ENCODE results near the gene FOXL2.

The FOXL2 gene

DNA sequence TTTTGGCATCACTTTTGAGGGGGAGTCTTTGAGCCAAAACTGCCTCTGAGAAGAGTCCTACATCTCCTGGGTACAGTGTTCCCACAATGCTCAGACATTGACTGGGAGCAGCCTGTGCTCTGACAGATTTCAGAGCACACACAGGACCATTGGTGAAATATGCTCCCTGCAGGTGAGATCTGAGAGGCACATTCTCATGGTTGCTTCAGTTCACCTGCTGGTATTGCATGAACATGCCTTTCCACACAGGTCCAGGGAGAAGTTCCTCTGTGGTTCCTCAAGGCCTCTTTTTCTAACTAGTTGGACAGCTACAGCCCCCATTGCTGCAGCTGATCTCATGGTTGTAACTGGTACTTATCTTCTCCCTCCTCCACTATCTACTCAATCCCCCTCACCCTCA, 37.0 kb downstream of the FOXL2 start:
- H3K27ac Mint-ChIP-seq: no peak overlapping the region
- peaks cover 1% of the 10 kb centered on the region for H3K4me1 Mint-ChIP-seq
- CTCF ChIA-PET: interaction anchor here (1.1 kb wide), 1 partner anchor 13 kb away, joined by 3 read pairs; no protein-coding TSS in a partner anchor
- H3K27me3 Mint-ChIP-seq: peaks cover 21% of the 10 kb centered on the region
- no peak overlapping the region for H3K4me3 Mint-ChIP-seq
- DNase-seq: no peak
- H3K36me3 Mint-ChIP-seq: no peaks in the 10 kb centered on the region
- H3K9me3 Mint-ChIP-seq: no peaks in the 10 kb centered on the region

GRCh38 chr3:138908846-138909245, 38.1 kb downstream of the FOXL2 start:
- no peak overlapping the region for H3K4me3 Mint-ChIP-seq
- no peaks in the 10 kb centered on the region for H3K9me3 Mint-ChIP-seq
- H3K36me3 Mint-ChIP-seq: no peaks in the 10 kb centered on the region
- H3K27me3 Mint-ChIP-seq: peaks cover 12% of the 10 kb centered on the region
- H3K4me1 Mint-ChIP-seq: no peaks in the 10 kb centered on the region
- CTCF ChIA-PET: no interaction called here
- no peak overlapping the region for H3K27ac Mint-ChIP-seq
- DNase-seq: no peak

DNA sequence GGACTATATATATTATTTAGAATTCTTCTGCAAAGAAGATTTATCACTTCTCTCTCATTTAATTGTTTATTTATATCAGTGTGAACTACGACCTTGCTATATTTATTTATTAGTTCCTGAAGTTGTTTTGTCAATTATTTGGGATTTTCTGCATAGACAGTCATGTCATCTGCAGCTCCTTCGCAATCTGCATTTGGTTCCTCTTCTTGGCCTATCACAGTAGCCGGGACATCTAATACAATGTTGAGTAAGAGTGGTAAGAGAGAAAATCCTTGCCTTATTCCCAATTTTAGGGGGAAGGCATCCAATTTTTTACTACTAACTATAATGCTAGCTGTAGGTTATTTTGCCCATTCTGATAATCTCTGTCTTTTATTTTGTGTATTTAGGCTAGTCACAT, 39.4 kb downstream of the FOXL2 start:
- Mint-ChIP-seq H3K27ac (no peak overlapping the region), H3K36me3 (no peaks in the 10 kb centered on the region), H3K9me3 (no peaks in the 10 kb centered on the region), H3K4me1 (no peaks in the 10 kb centered on the region), H3K4me3 (no peak overlapping the region), H3K27me3 (peaks cover 7% of the 10 kb centered on the region)
- CTCF ChIA-PET: interaction anchor here (1.9 kb wide), 1 partner anchor 16 kb away, joined by 6 read pairs; no protein-coding TSS in a partner anchor
- no peak for DNase-seq

- H3K4me3 Mint-ChIP-seq: no peak overlapping the region
- H3K9me3 Mint-ChIP-seq: no peaks in the 10 kb centered on the region
- CTCF ChIA-PET: interaction anchor here (1.4 kb wide), 1 partner anchor 14 kb away, joined by 3 read pairs; no protein-coding TSS in a partner anchor
- no peak overlapping the region for H3K27ac Mint-ChIP-seq
- H3K36me3 Mint-ChIP-seq: no peaks in the 10 kb centered on the region
- peaks cover 6% of the 10 kb centered on the region for H3K27me3 Mint-ChIP-seq
- DNase-seq: no peak
- H3K4me1 Mint-ChIP-seq: no peaks in the 10 kb centered on the region
These were observed 44.8 kb downstream of the FOXL2 start for GRCh38 chr3:138902171-138902570.

DNA sequence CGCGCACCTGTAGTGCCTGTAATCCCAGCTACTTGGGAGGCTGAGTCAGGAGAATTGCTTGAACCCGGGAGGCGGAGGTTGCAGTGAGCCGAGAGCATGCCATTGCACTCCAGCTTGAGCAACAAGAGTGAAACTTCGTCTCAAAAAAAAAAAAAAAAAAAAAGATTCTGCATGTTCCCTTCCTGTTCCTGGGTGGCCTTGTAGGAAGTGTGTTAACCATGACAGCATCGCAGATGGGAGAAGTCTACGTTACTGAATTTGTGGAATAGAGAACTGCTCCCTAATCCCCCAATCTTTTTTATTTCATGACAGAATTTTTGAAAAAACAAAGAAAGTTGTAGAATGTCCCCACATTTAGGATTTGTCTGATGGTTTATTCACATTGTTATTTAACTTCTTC, 45.4 kb downstream of the FOXL2 start:
- Mint-ChIP-seq H3K27ac (no peak overlapping the region), H3K36me3 (no peaks in the 10 kb centered on the region), H3K27me3 (peaks cover 6% of the 10 kb centered on the region), H3K4me3 (no peak overlapping the region), H3K9me3 (no peaks in the 10 kb centered on the region), H3K4me1 (no peaks in the 10 kb centered on the region)
- CTCF ChIA-PET: interaction anchor here (4.9 kb wide), 1 partner anchor 14 kb away, joined by 26 read pairs; no protein-coding TSS in a partner anchor
- DNase-seq: no peak

DNA sequence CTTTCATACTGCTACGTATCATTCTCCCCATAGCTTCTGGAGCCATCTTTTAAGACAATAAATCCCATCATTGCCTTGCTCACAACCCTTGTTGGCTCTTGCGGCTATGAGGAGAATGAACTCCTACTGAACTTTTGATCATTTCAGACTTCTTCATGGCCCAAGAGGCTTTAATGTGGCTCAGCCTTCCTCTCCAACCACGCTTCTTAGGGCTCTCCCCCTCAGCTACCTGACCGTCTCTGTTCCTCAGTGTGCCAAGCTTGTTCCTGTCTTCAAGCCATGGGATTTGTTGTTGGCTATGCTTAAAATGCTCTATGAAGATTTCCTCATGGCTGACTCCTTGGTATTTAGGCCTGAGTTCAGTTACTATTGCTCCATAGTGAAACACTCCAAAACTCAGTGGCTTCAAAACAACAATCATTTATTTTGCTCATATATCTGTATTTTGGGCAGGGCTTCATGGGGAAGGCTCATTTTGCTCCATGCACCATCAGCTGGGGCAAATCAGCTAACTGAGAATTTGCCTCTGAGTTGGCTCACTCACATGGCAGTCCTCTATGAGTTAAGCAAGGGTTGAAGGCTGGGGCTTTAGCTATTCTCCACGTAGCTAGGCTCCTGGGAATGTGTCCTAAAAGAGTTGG, 47.5 kb downstream of the FOXL2 start:
- DNase-seq: no peak
- H3K27ac Mint-ChIP-seq: no peak overlapping the region
- H3K9me3 Mint-ChIP-seq: no peaks in the 10 kb centered on the region
- CTCF ChIA-PET: interaction anchor here (0.9 to 4.9 kb wide), 3 partner anchors 17 to 420 kb away, joined by 3 to 26 read pairs (median 6); no protein-coding TSS in a partner anchor
- H3K36me3 Mint-ChIP-seq: no peaks in the 10 kb centered on the region
- H3K4me1 Mint-ChIP-seq: no peaks in the 10 kb centered on the region
- H3K27me3 Mint-ChIP-seq: peaks cover 6% of the 10 kb centered on the region
- H3K4me3 Mint-ChIP-seq: no peak overlapping the region

GRCh38 chr3:138898708-138899107, 48.2 kb downstream of the FOXL2 start:
- DNase-seq: no peak
- Mint-ChIP-seq H3K27ac (no peak overlapping the region), H3K4me3 (no peak overlapping the region), H3K4me1 (no peaks in the 10 kb centered on the region), H3K36me3 (no peaks in the 10 kb centered on the region), H3K9me3 (no peaks in the 10 kb centered on the region), H3K27me3 (peaks cover 6% of the 10 kb centered on the region)
- CTCF ChIA-PET: interaction anchor here (1.4 to 4.9 kb wide), 3 partner anchors 14 to 24 kb away, joined by 4 to 26 read pairs (median 6); no protein-coding TSS in a partner anchor

- Mint-ChIP-seq H3K4me3 (no peak overlapping the region), H3K9me3 (no peaks in the 10 kb centered on the region), H3K27me3 (peaks cover 6% of the 10 kb centered on the region), H3K36me3 (no peaks in the 10 kb centered on the region), H3K27ac (no peak overlapping the region), H3K4me1 (no peaks in the 10 kb centered on the region)
- DNase-seq: no peak
- CTCF ChIA-PET: interaction anchor here (1.4 to 4.9 kb wide), 3 partner anchors 14 to 25 kb away, joined by 4 to 26 read pairs (median 6); no protein-coding TSS in a partner anchor
These were observed 48.6 kb downstream of the FOXL2 start for GRCh38 chr3:138898301-138898700.

All from activated naive CD4-positive, alpha-beta T cell treated with anti-CD3 and anti-CD28 coated beads, Interleukin-2, amount 10 ng/mL, durations not matched to agents 7 days and 5 days (primary cell).